Liver (tissue), 3 donors: Measurements from ENCODE around the gene OR2H1.

Experiments used
- CTCF ChIP-seq: fragments of 150-350 bp; IDR thresholded peaks from 2 replicates; pipeline ENCODE4 v1.5.1; 2017; ENCODE audit warnings: improper control_type of control experiment, low read depth, low read length; ENCODE audit not compliant: missing input control
- GABPA ChIP-seq, 2 donors: IDR thresholded peaks in 1 of 2; conservative IDR thresholded peaks in 1 of 2; 2 replicates each; pipeline ENCODE4 v1.6.1; 2016; ENCODE audit warnings: antibody characterized with exemption in 2 of 2, mild to moderate bottlenecking in 1 of 2, moderate library complexity in 1 of 2
- HNF4A ChIP-seq, 2 donors: conservative IDR thresholded peaks; 2 replicates each; pipeline ENCODE4 v1.6.1; 2016; ENCODE audit warnings: antibody characterized with exemption in 2 of 2, mild to moderate bottlenecking in 2 of 2
- JUND ChIP-seq, 2 donors: IDR thresholded peaks; 2 replicates each; pipeline ENCODE4 v1.6.1; 2016; ENCODE audit warnings: antibody characterized with exemption in 2 of 2
- MAX ChIP-seq: IDR thresholded peaks from 2 replicates; pipeline ENCODE4 v1.6.1; 2016; ENCODE audit warnings: antibody characterized with exemption
- REST ChIP-seq: IDR thresholded peaks from 2 replicates; pipeline ENCODE4 v1.6.1; 2016; ENCODE audit warnings: antibody characterized with exemption, mild to moderate bottlenecking
- SP1 ChIP-seq: IDR thresholded peaks from 2 replicates; pipeline ENCODE4 v1.6.1; 2018; ENCODE audit warnings: antibody characterized with exemption, mild to moderate bottlenecking
- donor health status: healthy.
- donor health status: healthy.

- no peak for TF ChIP-seq CTCF
- TF ChIP-seq REST, result no peak
- no peak for TF ChIP-seq SP1
- TF ChIP-seq GABPA (IDR thresholded peaks at IDR 0.05 in 1 of 2, conservative IDR thresholded peaks at IDR 0.05 in 1 of 2), result no peak
- no peak for TF ChIP-seq MAX
- TF ChIP-seq HNF4A (conservative IDR thresholded peaks at IDR 0.05), result no peak
- no peak for TF ChIP-seq JUND (IDR thresholded peaks at IDR 0.05)
Measured at GRCh38 chr6:29451471-29452193, 5.3 kb upstream of the OR2H1 start.
